HG03060 (cell line): ENCODE data around the gene SLC5A6.
"Not testable (repeated sequence)": the region's sequence is repeated elsewhere in the genome, so short reads cannot be mapped to it uniquely, and the experiment has no call there.

ENCODE experiments used
- ATAC-seq: cut with Tn5 transposase; IDR thresholded peaks from one replicate; pipeline ENCODE4 v1.9.1; 2021; ENCODE audit warnings: low read depth, moderate number of reproducible peaks; ENCODE audit not compliant: unreplicated experiment

SLC5A6 gene

DNA sequence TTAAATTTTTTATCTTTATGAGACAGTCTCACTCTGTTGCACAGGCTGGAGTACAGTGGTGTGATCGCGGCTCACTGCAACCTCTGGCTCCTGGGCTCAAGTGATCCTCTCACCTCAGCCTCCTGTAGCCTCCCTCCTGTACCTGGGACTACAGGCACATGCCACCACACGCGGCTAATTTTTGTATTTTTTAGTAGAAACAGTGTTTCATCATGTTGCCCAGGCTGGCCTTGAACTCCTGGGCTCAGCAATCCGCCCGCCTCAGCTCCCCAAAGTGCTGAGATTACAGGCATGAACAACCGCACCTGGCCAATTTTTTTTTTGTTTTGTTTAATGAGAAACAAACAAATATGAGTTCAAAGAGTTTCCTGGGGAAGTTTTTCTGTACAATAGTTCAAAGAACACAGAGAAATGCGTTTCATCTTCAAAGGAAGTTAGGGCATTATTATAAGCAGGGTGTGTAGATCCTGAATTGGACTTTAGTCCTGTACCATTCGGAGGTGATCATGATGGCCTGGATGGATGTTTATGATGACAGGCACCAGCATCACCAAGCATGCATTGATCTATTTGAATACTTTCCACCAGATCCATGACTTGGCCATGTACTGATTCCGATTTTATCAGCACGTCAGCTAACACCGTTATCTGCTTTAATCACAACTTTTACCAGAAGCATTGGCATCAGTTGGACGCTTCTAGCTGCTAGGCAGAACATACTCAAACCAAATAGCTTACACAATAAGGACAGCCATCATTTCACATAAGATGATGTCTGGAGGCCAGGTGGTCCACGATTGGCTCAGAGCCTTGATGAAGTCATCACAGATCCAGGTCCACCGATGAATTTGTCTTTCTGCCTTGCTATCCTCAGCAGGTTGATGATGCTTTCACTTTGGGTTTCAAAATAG, 34.4 kb downstream of the SLC5A6 start:
- ATAC-seq, result no peak

DNA sequence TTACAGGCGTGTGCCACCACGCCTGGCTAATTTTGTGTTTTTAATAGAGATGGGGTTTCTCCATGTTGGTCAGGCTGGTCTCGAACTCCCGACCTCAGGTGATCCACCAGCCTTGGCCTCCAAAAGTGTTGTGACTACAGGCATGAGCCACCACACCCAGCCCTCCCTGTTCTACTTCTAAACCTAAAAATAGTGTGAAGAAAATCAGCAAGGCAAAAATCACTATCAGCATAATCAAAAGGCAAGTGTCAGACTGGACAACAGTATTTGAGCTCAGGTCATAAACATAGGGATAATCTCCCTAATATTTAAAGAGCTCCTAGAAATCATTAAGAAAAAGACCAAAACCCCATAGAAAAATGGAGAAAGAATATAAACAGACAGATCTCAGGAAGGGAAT, 36.3 kb downstream of the SLC5A6 start:
- not testable (repeated sequence) for ATAC-seq

DNA sequence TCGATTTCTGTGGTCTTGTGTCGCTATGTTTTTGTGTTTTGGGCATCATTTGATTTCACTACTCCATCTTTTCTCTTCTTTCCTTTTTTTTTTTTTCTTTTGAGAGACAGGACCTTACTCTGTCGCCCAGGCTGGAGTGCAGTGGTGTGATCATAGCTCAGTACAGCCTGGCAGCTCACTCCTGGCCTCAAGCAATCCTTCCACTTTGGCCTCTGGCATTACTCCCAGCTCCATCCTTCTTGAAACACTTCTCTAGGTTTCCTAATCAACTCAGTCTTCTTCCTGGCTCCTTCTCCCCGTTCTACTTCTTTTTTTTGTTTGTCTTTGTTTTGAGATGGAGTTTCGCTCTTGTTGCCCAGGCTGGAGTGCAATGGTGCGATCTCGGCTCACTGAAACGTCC, 36.7 kb downstream of the SLC5A6 start:
- ATAC-seq, result no peak

DNA sequence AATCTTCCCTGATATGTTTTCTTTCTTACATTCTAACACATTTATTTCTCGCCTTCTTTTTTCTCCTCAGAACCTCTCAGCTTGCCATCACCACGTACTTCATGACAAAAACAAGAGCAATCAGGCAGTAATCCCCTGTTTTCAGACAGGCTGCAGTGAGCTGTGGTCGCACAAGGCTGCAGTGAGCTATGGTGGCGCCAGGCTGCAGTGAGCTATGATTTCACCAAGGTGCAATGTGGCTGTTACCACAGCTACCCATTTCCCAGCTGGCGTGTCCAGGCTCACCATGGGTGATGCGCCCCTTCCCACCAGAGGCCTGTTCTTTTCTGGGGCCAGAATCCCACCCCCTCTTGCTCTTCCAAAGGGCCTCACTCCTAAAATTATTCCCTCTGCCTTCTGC, 37.4 kb downstream of the SLC5A6 start:
- no peak for ATAC-seq

DNA sequence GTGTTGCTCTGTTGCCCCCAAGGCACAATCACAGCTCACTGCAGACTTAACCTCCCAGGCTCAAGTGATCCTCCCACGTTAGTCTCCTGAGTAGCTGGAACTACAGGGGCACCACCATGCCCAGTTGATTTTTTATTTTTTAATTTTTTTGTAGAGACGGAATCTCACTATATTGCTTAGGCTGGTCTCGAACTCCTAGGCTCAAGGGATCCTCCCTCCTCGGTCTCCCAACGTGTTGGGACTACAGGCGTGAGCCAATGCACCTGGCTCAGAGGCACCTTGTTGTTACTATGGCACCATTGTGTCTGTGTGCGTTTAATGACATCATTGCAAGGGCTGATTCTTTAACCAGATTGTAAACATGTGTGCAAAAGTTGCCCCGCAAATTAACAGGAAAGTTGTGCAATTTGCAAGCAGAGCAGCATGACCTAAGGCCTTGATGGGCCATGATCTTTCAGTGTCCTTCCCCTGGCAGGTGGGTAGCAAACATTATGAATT, 40.7 kb downstream of the SLC5A6 start:
- no peak for ATAC-seq

DNA sequence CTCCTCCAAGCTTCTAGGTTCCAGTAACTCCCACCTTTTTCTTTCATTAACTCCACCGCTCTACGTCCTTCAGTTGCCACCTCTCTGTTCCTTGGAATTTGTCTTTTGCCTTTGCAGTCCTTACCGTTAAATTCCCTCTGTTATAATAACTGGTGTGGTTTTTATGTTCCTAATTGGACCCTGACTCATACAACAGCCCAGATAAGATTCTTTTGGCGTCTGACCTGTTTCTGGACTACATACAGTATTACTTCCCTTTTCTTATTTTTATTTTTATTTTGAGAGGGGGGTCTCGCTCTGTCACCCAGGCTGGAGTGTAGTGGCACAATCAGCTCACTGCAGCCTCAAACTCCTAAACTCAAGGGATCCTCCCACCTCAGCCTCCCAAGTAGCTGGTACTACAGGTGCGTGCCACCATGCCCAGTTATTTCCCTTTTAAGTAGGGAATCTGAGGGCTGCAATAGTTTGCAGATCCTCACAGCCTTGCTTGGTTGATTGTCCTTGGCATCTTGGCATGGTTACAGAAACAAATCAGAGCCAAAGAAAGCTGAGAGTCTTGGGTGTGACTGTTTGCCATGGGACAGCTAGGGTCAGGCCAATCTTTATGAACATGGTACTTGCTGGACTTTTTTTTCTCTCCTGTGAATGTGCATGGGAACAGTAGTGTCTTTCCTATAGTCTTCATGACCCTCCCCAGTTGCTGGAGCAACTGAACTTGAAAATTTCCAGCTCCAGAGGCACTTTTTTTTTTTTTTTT, 41.3 kb downstream of the SLC5A6 start:
- no peak for ATAC-seq

DNA sequence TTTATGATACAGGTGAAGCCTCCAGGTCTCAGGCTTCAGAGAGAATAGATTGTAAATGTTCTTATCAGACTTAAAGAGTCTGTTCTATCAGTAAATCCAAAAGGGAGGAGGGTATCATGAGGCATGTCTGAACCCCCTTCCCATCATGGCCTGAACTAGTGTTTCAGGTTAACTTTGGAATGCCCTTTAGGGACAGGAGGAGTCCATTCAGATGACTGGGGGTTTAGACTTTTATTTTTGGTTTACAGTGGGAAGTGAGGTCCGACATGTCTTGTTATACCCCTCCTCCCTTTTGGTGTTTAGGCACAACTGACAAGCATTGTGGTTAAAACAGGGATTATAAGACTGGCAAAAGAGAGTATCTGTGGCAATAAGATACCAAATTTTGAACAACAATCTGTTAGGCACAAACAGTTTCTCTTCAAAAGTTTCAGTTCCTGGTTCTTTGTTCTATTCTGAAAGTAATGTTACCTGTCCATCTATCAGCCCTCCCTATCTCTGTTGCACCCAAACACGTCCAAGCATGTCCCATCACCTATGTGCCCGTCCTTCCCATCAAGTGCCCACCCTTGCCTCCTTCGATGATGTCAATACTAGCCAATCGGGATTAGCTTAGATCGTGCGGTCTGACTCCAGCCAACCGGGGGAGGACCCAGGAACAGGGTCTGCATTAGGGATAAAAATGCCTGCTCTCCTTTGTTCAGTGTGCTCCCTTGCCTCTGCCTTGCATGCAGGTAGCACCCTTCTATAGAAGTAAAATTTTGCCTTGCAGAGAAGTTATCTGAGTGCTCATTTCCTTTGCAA, 46.9 kb downstream of the SLC5A6 start:
- ATAC-seq, result no peak

DNA sequence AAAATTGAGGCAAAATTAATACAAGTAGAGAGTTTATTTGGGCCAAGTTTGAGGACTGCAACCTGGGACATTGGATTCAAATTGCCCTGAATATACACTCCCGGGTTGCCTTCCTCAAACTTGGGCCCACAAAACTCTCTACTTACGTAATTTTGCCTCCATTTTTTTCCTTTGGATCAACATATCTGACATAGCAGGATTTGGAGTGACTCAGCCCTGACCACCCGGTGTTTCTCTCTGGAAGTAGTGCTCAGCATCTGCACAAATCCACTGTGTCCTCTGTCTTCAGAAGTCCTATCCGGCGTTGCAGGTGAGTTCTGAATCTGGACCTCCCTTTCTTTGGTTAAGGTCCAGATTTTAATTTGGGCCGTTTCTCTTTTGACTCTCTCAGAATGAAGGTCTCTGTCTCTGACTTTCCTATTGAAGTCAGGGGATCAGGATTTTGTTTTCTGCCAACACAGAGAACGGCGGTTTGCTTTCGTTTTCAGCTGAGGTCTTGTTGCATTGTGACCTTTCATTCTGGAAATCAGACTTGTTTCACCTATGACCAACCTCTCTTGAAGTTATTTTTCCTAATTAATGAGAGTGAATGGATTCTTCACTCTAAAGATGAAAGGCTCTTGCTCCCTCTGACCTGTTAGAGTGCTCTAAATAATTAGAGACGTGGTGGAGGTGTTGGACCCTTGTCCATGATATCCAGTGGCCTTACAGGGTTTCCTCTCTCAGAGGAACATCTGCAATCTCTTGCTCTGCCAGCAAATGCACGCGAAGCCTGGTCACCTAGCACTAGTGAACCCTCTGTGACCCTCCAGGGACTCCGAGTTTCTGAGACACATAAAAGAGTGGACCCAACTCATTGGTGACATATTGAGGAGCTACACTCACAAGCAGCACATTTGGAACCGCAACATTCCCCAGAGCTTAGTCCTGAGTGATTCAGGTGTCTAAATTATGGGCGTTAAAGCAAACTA, 49.6 kb downstream of the SLC5A6 start:
- ATAC-seq, result no peak

DNA sequence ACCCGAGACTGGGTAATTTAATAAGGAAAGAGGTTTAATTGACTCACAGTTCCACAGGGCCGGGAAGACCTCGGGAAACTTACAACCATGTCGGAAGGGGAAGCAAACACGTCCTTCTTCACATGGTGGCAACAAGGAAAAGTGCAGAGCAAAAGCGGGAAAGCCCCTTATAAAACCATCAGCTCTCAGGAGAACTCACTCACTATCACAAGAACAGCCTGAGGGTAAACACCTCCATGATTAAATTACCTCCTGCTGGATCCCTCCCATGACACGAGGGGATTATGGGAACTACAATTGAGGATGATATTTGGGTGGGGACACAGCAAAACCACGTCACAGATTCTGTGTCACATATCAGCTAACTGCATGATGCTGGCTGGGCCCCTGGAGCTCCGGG, 51.9 kb downstream of the SLC5A6 start:
- no peak for ATAC-seq

DNA sequence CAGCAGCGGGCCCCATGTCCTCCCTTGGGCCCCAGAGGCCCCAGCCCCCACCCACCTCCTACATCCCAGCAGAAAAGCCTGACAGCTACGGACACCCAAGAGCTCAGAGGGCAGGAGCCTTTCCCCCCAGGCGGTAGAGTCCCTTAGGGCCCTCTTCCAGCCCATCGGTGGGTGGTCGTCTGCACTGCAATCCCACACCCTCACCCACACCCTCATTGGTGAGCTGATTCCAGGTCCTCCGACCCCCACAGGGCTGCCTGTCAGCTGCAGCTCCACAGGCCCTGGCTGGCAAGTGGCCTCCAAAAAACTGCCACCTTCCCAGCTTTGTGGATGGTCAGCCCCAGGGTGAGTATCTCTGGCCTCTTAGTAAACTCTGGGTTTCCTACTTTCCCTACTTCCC, 52.8 kb downstream of the SLC5A6 start:
- no peak for ATAC-seq

DNA sequence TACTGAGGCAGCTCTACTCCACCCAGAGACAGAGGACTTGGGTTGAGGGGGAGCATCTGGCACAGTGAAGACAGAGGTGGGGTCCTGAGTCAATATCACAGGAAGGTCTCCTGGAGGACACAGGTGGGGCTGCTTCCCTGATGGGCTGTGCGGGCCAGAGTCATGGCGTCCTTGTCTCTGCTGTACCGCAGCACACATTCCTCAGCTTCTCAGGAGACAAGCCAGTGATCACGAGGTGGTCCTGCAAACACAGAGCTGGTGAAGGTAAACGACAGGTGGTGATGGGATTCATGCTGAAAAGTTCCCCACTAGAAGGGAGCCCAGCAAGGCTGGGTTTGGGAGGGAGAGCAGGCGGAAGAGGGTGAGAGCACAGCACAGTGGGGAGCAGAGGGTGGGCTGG, 53.6 kb downstream of the SLC5A6 start:
- ATAC-seq, result no peak

DNA sequence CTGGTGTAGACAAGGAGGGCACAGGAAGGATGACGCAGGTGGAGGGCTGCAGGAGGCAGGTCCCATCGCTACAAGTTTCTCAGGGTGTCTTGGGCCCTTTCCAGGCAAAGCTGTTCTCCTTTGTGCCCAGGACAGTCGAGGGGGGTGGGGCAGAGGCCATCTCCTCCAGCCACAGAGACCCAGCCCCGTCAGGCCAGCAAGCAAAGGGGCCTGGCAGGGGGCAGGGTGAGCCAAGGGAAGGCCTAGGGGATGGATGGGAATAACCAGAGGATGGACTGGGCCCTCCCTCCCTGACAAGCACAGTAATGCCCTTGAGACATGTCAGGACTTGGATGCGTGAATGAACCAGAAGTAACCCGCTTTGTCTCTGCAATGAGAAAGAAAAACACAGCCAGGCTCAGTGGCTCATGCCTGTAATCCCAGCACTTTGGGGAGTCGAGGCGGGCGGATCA, 57.0 kb downstream of the SLC5A6 start:
- no peak for ATAC-seq

DNA sequence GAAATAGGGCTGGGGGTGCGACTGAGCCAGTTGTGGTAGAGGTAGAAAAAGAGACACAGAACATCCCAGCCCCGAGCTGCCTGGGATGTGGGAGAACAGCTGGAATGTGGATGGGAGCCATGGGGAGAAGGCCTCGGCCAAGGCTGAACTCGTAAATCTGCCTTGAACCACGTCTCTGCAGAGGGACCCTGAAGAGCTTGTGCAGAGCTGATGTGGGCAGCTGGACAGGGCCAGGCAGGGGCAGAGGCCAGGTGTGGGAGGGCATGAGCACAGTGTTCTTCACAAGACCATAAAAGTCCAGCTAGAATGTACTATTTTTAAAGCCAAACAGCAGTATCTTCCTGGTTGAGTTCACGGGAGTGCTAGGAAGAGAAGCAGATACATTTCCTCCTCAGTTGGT, 57.6 kb downstream of the SLC5A6 start:
- ATAC-seq, result no peak

DNA sequence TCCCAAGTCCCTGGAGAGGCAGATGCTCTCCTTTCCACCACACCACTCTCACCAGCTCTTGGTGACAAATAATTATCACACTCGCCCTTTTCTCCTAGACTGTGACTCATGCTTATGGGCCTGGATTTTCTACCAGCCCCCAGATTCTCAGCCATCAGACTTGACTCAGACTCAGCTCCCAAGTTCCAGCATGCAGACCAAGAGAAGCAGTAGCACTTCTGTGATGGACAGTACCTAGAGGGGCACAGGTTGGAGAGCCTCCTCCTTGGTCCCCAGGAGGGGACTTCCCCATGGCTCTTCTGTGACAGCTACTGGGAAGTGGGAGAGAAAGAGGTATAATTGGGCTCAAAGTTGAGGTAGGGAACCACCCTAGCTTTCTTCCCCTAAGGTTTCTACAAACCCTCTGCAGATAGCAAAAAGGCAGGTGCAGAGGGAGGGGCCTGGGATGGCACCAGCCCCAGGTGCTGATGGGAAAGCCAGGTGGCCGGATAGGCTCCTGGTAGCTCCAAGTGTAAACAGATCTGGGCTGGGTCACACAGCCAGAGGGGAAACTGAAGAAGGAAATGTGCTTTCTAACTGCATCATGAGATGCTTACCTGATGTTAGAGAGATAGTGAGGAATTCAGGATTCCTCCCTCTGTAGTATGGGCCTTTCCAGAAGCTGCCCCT, 59.1 kb downstream of the SLC5A6 start:
- no peak for ATAC-seq

DNA sequence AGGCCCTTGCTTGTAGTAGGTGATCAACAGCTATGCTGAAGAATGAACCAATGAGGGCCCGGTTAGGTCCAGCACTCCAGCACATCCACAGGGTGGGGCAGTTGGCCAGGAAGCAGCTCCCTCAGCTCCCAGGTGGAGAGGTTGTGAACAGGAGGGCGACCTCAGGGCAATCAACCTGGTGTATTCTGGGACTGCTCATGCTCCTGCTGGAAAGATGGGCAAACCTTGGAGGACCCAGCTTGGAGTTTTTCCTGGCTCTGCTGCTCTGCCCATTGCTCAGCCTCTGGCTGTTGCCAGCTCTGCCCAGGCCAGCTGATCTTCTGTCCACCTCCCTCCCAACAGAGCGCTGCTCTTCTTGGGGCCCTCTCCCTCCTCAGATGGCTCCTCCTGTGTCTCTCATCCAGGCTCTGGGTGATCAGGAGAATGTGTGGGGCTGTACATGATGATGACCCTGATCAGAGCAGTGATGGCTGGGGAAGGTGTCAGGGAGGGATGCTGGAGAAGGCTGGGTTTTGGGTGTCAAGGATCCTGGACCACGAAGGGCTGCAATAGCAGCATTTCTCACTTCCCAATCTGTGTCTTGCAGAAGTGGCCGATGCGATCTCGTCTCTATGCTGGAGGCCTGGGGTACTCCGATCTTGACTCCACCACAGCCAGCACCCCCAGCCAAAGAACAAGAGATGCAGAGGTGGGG, 59.8 kb downstream of the SLC5A6 start:
- no peak for ATAC-seq

DNA sequence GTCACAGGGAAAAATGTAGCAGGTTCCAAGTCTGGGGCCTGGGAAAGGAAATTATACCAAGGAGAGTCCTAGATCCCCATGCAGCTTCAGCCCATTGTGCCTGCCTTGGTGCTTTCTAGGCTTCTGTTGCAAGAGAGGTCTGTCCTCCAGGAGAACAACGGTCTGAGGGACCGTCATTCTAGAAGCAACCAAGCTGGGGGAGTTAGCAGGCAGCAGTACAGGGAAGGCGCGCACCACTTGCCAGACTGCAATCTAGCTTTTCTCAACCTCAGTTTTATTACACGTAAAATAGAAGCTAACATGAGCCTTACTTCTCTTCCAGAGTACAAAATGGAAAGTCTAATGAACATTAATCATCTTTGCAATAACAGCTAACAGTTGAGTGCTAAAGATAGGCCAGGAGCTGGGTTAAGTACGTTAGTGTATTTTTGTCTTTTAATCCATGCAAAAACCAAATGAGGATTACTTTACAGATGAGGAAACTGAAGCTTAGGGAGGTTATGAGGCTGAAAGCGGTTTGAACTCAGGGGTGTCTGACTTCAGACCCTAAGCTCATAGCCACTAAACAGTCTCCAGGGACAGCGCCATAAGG, 61.3 kb downstream of the SLC5A6 start:
- ATAC-seq, result no peak
